Left renal pelvis (tissue), 4 donors: Measurements from ENCODE around the gene SLC38A8. TPM values are rescaled to one million over a fixed set of nuclear protein-coding genes. Genes with fewer than 3 reads are reported as not detected.

Source experiments
- DNase-seq, 4 donors: peaks; one replicate each; pipeline ENCODE4 v3.0.0-alpha.2; 2013; ENCODE audit warnings: low read depth in 4 of 4, low spot score in 3 of 4
- polyA plus RNA-seq, 4 donors: library from polyadenylated mRNA; unstranded; fragments of 120-200 nt; gene quantifications; one replicate each; pipeline ENCODE4 v1.2.1, GENCODE V29; 2013; ENCODE audit not compliant: insufficient read length in 4 of 4

SLC38A8 gene
- polyA plus RNA-seq, 4 donors, result not detected

GRCh38 chr16:84069540-84069939 is 26.9 kb upstream of the SLC38A8 start:
- DNase-seq, result no peak

- no peak for DNase-seq
Observed at GRCh38 chr16:84068783-84069462, 26.3 kb upstream of the SLC38A8 start.

GRCh38 chr16:84068041-84068440 is 25.4 kb upstream of the SLC38A8 start:
- DNase-seq, result no peak

GRCh38 chr16:84067640-84068039 is 25.0 kb upstream of the SLC38A8 start:
- no peak for DNase-seq

GRCh38 chr16:84065536-84066132 is 23.0 kb upstream of the SLC38A8 start:
- DNase-seq, result peak in 1 of 4 donors; percentile 16

GRCh38 chr16:84063980-84064379 is 21.4 kb upstream of the SLC38A8 start:
- no peak for DNase-seq

- DNase-seq, result peak in 2 of 4 donors; percentile 29
Observed at GRCh38 chr16:84062734-84063640, 20.4 kb upstream of the SLC38A8 start.

GRCh38 chr16:84061236-84061819 is 18.7 kb upstream of the SLC38A8 start:
- DNase-seq, result no peak

- no peak for DNase-seq
Observed at GRCh38 chr16:84059946-84060901, 17.6 kb upstream of the SLC38A8 start.

GRCh38 chr16:84059111-84059510 is 16.5 kb upstream of the SLC38A8 start:
- no peak for DNase-seq

GRCh38 chr16:84058664-84059063 is 16.1 kb upstream of the SLC38A8 start:
- no peak for DNase-seq

GRCh38 chr16:84058211-84058610 is 15.6 kb upstream of the SLC38A8 start:
- DNase-seq, result no peak

- no peak for DNase-seq
Observed at GRCh38 chr16:84056933-84057332, 14.3 kb upstream of the SLC38A8 start.

- DNase-seq, result no peak
Observed at GRCh38 chr16:84055801-84056634, 13.4 kb upstream of the SLC38A8 start.

GRCh38 chr16:84055366-84055765 is 12.8 kb upstream of the SLC38A8 start:
- DNase-seq, result no peak

GRCh38 chr16:84054916-84055315 is 12.3 kb upstream of the SLC38A8 start:
- no peak for DNase-seq

- DNase-seq, result no peak
Observed at GRCh38 chr16:84054271-84054670, 11.7 kb upstream of the SLC38A8 start.

GRCh38 chr16:84053237-84053636 is 10.6 kb upstream of the SLC38A8 start:
- DNase-seq, result no peak

GRCh38 chr16:84052071-84052622 is 9.6 kb upstream of the SLC38A8 start:
- DNase-seq, result no peak
